ENCODE data around the gene RIPK1.

Gene RIPK1

DNA sequence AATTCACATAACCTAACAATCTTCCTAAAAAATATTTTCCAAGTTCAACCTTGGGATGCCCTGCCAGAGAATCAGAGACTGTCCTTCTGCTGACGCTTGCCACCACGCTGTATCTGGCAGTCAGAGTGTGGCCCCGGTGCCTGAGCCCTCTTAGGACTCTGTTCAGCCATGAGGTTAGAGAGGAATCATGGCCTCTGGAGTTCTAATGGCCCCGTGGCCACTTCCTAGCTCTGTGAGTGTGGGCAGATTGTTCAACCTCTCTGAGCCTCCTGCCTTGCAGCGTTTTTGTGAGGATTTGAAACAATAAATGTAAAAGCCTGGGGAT is 52.4 kb downstream of the RIPK1 start:
- TF ChIP-seq CTCF (IDR thresholded peaks at IDR 0.05; ENCODE audit: control insufficient read depth, insufficient read depth, low read depth, low read length, missing control alignments) = no peak
- H3K4me3 ChIP-seq (ENCODE audit: control insufficient read depth, low read depth, low read length) = no peak overlapping the region
- no peak for DNase-seq (ENCODE audit: low read depth)

GRCh38 chr6:3122823-3123182 is 54.5 kb downstream of the RIPK1 start:
- no peak for TF ChIP-seq CTCF (IDR thresholded peaks at IDR 0.05; ENCODE audit: control insufficient read depth, insufficient read depth, low read depth, low read length, missing control alignments)
- no peak overlapping the region for H3K4me3 ChIP-seq (ENCODE audit: control insufficient read depth, low read depth, low read length)
- no peak for DNase-seq (ENCODE audit: low read depth)

GRCh38 chr6:3124667-3125066 is 56.4 kb downstream of the RIPK1 start:
- DNase-seq (ENCODE audit: low read depth) = no peak
- no peak for TF ChIP-seq CTCF (IDR thresholded peaks at IDR 0.05; ENCODE audit: control insufficient read depth, insufficient read depth, low read depth, low read length, missing control alignments)
- H3K4me3 ChIP-seq (ENCODE audit: control insufficient read depth, low read depth, low read length) = no peak overlapping the region

GRCh38 chr6:3125815-3126214 is 57.5 kb downstream of the RIPK1 start:
- TF ChIP-seq CTCF (IDR thresholded peaks at IDR 0.05; ENCODE audit: control insufficient read depth, insufficient read depth, low read depth, low read length, missing control alignments) = no peak
- no peak for DNase-seq (ENCODE audit: low read depth)
- H3K4me3 ChIP-seq (ENCODE audit: control insufficient read depth, low read depth, low read length) = no peak overlapping the region

- no peak for DNase-seq (ENCODE audit: low read depth)
- no peak overlapping the region for H3K4me3 ChIP-seq (ENCODE audit: control insufficient read depth, low read depth, low read length)
- TF ChIP-seq CTCF (IDR thresholded peaks at IDR 0.05; ENCODE audit: control insufficient read depth, insufficient read depth, low read depth, low read length, missing control alignments) = no peak
Measured at GRCh38 chr6:3128356-3129108, 60.2 kb downstream of the RIPK1 start.

- H3K4me3 ChIP-seq (ENCODE audit: control insufficient read depth, low read depth, low read length) = no peak overlapping the region
- DNase-seq (ENCODE audit: low read depth) = no peak
- TF ChIP-seq CTCF (IDR thresholded peaks at IDR 0.05; ENCODE audit: control insufficient read depth, insufficient read depth, low read depth, low read length, missing control alignments) = no peak
Measured at GRCh38 chr6:3131695-3132094, 63.4 kb downstream of the RIPK1 start.

DNA sequence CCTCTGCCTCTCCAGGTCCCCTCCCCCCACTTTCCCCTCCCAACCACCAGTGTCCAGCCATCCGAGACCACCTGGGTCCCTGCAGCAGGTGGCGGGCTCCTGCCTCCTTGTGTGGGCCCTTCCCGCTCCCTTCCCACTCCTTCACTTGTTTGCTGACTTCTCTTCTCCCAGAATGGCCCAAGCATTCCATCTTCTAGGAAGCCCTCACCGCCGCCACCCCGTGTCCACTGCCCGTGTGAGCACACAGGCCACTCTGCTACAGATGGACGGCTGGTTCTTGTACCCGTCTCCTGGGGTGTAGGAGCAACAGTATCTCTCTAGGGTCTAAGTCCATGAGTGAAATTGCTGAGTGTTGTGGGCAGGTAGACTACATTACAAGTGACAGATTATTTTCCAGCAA is 65.2 kb downstream of the RIPK1 start:
- no peak overlapping the region for H3K4me3 ChIP-seq (ENCODE audit: control insufficient read depth, low read depth, low read length)
- no peak for DNase-seq (ENCODE audit: low read depth)
- no peak for TF ChIP-seq CTCF (IDR thresholded peaks at IDR 0.05; ENCODE audit: control insufficient read depth, insufficient read depth, low read depth, low read length, missing control alignments)

Data from AG09309 (cell line).